HG03135 (cell line): ENCODE results near the gene AGBL1.

Experiments
- ATAC-seq: cut with Tn5 transposase; IDR thresholded peaks from one replicate; pipeline ENCODE4 v1.9.1; 2021; ENCODE audit warnings: mild to moderate bottlenecking, moderate library complexity; ENCODE audit not compliant: unreplicated experiment

Gene AGBL1

DNA sequence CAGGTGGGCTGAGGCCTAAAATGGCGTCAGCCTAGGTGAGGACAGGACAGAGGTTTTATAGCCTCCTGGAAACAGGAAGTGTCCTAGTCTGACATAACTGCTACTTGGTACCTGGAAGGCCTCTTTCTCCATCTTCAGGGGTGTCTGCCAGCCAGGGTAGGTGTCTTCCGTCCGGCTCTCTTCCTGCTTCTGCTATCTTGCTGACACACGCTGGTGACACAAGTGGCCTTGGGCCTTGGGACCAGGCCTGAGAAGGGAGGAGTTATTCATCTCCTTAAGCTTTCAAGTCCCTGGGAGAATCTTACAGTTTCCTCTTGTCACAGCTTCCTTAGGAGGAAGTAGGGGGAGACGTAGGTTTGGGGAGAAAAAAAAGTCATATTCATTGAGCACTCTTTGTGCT is 551.3 kb downstream of the AGBL1 start:
- no peak for ATAC-seq

GRCh38 chr15:86634146-86634545 is 554.5 kb downstream of the AGBL1 start:
- ATAC-seq, result no peak

DNA sequence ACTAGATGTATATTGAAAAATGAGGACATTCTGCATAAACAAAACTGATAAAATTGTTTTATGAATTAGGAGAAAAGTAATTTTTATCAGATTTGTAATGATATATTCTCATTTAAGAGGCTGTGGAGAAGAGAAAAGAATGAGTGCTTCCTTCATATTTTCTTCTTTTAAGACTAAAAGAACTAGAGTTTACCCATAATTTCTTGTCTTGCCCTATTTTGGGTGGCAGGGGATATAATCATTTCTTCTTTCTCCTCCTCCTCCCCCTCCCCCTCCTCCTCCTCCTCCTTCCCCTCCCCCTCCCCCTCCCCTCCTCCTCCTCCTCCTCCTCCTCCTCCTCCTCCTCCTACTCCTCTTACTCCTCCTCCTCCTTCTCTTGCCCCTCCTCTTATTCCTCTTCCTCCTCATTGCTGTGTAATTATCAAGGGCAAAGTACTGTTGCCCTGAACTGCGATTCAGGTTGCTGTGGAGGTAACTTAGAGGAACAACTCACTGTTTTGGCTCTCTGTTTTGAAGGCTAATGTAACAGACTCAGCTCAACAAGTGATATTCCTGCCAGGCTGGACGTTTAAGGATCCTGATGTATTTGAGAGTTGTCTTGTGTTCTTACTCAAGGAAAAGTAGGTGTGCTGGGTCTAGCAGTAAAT is 555.4 kb downstream of the AGBL1 start:
- ATAC-seq, result no peak

DNA sequence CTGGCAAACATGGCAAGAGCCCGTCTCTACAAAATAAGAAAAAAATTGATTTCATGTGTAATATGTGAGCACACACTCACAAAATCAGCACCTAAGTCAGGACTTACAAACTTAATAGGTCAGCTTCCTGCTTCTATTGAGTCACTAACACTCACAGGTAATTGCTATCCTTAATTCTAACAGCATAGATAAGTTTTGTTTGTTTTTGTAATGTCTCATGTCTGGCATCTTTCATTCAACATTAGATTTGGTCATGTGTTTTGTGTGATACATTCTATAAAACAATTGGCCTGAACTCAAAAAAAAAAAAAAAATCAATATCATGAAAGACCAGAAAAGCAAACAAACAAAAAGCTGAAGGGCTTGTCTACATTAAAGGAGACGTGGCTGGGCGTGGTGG is 564.7 kb downstream of the AGBL1 start:
- ATAC-seq, result no peak

GRCh38 chr15:86645925-86646500 is 566.3 kb downstream of the AGBL1 start:
- no peak for ATAC-seq

DNA sequence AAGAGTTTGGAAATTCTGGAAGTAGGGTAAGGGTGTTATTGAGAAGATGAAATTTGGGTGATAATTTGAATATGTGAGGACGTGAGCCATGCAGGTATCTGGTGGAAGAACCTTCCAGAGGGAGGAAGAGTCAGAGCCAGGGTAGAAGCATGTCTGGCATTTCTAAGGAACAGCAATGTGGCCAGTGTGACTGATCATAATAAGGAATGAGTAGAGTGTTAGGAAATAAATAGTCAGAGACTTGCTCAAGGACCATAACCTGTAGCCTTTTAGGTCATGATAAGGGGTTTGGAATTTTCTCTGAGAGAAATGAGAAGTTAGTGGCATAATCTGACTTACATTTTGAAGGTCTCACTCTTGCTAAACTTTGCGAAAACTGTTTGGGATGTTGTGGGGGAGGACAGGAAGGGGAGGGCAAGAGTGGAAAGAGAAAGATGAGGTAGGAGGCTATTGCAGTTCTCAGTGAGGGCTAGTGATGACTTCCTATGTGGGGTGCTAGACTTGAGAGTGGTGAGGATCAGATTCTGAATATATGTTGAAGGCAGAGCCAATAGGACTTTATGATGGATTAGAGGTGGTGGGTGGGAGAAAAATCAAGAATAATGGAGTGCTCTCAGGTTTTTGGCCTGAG is 568.3 kb downstream of the AGBL1 start:
- ATAC-seq, result no peak

- no peak for ATAC-seq
Measured at GRCh38 chr15:86649277-86649676, 569.6 kb downstream of the AGBL1 start.

- ATAC-seq, result no peak
Measured at GRCh38 chr15:86650094-86650493, 570.4 kb downstream of the AGBL1 start.

DNA sequence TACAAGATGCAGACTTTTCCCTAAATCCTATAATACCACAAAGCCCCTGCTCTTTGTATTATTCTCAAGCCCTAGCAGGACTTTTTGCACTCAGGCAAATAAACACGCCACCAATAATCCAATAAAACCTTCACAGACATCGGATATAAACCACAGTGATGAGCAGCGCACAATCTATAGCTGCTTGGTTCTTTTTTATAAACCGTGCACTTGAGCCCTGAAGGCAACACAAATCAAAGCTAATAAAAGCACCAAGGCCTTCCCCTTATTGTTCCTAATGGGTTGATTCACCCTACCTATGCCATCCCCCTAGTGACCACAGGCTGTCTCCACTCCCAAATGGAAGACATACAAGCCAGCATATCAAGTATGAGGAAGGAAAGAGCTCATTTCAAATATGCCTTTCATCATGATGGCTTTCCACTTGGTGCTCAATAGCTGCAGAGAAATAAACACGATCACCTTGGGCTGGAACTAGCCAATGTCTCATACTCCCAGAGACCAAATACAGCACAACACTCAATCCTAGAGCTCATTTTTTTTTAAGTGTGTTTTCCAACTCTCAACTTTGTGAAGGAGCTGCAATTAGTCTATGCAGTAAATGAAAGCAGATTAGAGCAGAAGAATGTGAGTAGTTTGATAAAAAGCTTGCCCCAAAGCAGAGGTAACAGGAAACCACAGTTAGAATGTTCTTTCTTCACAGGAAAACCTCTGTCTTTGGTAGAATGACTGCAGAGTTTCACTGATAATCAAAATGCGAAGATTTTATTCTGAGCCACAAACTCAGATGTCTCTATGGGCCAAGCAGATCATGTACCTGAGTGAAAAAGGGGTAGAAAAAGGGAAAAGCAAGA is 573.9 kb downstream of the AGBL1 start:
- no peak for ATAC-seq

GRCh38 chr15:86654501-86654900 is 574.8 kb downstream of the AGBL1 start:
- ATAC-seq, result no peak

GRCh38 chr15:86657305-86657704 is 577.6 kb downstream of the AGBL1 start:
- ATAC-seq, result no peak

DNA sequence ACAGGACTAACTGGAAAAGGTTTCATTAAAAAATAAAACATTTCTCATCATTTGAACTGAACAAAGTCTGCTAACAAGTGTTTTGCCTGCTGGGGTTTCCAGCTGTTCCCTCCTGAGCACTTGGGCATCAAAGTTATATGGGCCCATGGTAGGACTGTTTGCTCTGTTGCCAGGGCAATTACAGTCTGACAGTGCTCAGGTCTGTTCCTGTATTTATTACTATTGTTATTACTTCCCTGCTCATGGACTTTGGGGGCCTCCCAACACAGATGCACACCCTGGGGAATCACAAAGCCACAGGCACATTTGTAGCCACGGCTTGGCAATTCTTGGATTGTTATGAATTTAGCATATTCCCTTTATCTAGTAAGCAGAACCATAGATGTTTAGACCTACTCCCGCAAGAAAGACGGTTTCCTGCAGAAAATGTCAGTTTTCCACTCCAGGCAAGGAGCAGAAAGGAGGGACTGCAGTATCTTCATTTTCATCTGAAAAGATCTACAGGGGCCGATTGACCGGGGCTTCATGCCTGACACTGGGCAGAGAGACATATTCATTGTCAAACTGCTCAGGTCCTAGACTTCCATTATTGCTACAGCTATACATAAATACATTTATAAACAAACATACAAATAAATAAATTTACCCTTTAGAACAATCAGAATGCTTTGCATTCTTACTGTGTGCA is 580.2 kb downstream of the AGBL1 start:
- ATAC-seq, result no peak

- ATAC-seq, result no peak
Measured at GRCh38 chr15:86661580-86661979, 581.9 kb downstream of the AGBL1 start.

- no peak for ATAC-seq
Measured at GRCh38 chr15:86663304-86663703, 583.6 kb downstream of the AGBL1 start.

DNA sequence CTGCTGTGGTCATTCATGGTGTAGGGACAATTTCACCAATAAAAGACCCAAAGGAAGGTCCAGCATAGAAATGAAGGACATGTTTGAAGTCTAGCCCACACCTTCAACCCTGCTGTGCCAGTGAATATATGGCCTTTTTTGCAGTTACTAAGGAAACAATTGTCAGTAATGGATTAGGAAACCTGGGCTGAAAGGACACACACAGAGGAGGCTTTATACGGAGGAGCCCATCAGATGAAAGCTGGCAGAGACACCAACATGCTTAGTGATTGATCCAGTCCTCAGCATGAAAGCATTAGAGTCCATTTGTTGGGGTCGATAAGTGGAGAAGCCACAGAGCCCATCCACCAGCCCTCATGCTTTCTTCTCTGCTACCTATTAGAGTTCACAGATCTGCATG is 584.3 kb downstream of the AGBL1 start:
- no peak for ATAC-seq

GRCh38 chr15:86664581-86664980 is 584.9 kb downstream of the AGBL1 start:
- ATAC-seq, result no peak

GRCh38 chr15:86676002-86676401 is 596.3 kb downstream of the AGBL1 start:
- ATAC-seq, result no peak

GRCh38 chr15:86677278-86677677 is 597.6 kb downstream of the AGBL1 start:
- no peak for ATAC-seq

DNA sequence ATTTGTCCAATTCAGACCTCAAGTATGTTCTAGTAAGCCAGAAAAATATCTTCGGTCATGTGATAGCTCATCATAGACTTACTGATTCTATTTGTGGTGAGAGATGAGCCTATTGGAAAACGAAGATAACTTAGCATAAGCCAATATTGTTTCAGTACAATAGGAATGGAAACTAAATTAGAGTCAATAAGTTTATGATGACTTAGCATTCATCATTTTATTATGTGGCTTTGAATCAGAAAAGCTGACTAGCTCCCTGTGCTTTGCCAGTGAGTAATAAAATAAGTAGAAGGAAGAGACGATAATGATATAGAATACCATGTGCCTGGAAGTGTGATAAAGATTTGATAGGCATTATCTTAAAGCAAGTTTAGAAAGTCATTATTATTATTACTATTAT is 605.6 kb downstream of the AGBL1 start:
- no peak for ATAC-seq

GRCh38 chr15:86689006-86689405 is 609.3 kb downstream of the AGBL1 start:
- ATAC-seq, result no peak

DNA sequence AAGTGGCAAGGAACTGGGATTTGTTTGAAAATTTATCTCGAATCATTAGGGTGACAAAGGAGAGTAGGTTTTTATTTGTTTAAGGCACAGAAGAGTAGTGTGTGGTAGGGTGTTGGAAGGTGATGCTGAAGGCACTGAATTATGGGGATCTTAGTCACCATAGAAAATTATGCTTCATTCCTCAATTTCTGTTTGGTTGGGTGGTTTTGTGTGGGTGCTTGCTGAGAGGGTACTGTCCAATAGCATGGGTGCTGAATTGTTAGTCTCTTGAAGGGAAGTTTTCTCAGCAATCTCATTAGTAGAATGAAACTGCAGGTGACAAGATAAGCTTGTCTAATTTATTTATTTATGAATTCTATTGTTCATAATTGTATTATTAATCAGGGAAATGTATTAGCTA is 610.9 kb downstream of the AGBL1 start:
- ATAC-seq, result no peak
